ENCODE results near the gene EEF1E1. TPM values are rescaled to one million over a fixed set of nuclear protein-coding genes. Genes with fewer than 3 reads are reported as not detected.
A peak's percentile ranks its signal among the peaks of the same experiment; 100 is the strongest.

Gene EEF1E1
- total RNA-seq, 1 experiment from 2014 or later: 100 TPM

GRCh38 chr6:8088886-8089285 is 13.5 kb downstream of the EEF1E1 start:
- no peak for DNase-seq (ENCODE audit: low read depth)

GRCh38 chr6:8087870-8088754 is 14.2 kb downstream of the EEF1E1 start:
- DNase-seq (ENCODE audit: low read depth): no peak

GRCh38 chr6:8086755-8087306 is 15.5 kb downstream of the EEF1E1 start:
- no peak for DNase-seq (ENCODE audit: low read depth)

- peak; percentile 97 for DNase-seq (ENCODE audit: low read depth)
Measured at GRCh38 chr6:8085053-8085511, 17.3 kb downstream of the EEF1E1 start.

GRCh38 chr6:8084586-8084985 is 17.8 kb downstream of the EEF1E1 start:
- DNase-seq (ENCODE audit: low read depth): no peak

- peak; percentile 89 for DNase-seq (ENCODE audit: low read depth)
Measured at GRCh38 chr6:8082954-8083858, 19.1 kb downstream of the EEF1E1 start.

GRCh38 chr6:8082572-8082953 is 19.8 kb downstream of the EEF1E1 start:
- no peak for DNase-seq (ENCODE audit: low read depth)

GRCh38 chr6:8080362-8081151 is 21.8 kb downstream of the EEF1E1 start:
- DNase-seq (ENCODE audit: low read depth): peak; percentile 70

GRCh38 chr6:8079126-8079525 is 23.2 kb downstream of the EEF1E1 start:
- DNase-seq (ENCODE audit: low read depth): no peak

- DNase-seq (ENCODE audit: low read depth): no peak
Measured at GRCh38 chr6:8077991-8078390, 24.4 kb downstream of the EEF1E1 start.

GRCh38 chr6:8075704-8076103 is 26.6 kb downstream of the EEF1E1 start:
- no peak for DNase-seq (ENCODE audit: low read depth)

- no peak for DNase-seq (ENCODE audit: low read depth)
Measured at GRCh38 chr6:8075185-8075584, 27.2 kb downstream of the EEF1E1 start.

GRCh38 chr6:8074213-8074612 is 28.1 kb downstream of the EEF1E1 start:
- no peak for DNase-seq (ENCODE audit: low read depth)

- DNase-seq (ENCODE audit: low read depth): no peak
Measured at GRCh38 chr6:8073758-8074157, 28.6 kb downstream of the EEF1E1 start.

GRCh38 chr6:8070718-8071117 is 31.6 kb downstream of the EEF1E1 start:
- no peak for DNase-seq (ENCODE audit: low read depth)

- no peak for DNase-seq (ENCODE audit: low read depth)
Measured at GRCh38 chr6:8069631-8070284, 32.6 kb downstream of the EEF1E1 start.

- DNase-seq (ENCODE audit: low read depth): no peak
Measured at GRCh38 chr6:8069151-8069550, 33.2 kb downstream of the EEF1E1 start.

GRCh38 chr6:8066108-8066507 is 36.2 kb downstream of the EEF1E1 start:
- DNase-seq (ENCODE audit: low read depth): no peak

GRCh38 chr6:8065519-8065911 is 36.8 kb downstream of the EEF1E1 start:
- DNase-seq (ENCODE audit: low read depth): no peak

All from HT1080 (cell line).